GM18907 (cell line): ENCODE measurements around the gene FAM124A.

ENCODE experiments used
- ATAC-seq: cut with Tn5 transposase; IDR thresholded peaks from one replicate; pipeline ENCODE4 v1.9.1; 2021; ENCODE audit warnings: mild to moderate bottlenecking, moderate library complexity; ENCODE audit not compliant: unreplicated experiment

Gene FAM124A

GRCh38 chr13:51222037-51222685, at the start of gene FAM124A:
TSS of gene FAM124A (plus strand) at chr13:51222398. CDS start at chr13:51222502, 104 bp downstream.
- ATAC-seq, result peak; percentile 78

GRCh38 chr13:51175021-51175420, 47.2 kb upstream of the FAM124A start:
- no peak for ATAC-seq

DNA sequence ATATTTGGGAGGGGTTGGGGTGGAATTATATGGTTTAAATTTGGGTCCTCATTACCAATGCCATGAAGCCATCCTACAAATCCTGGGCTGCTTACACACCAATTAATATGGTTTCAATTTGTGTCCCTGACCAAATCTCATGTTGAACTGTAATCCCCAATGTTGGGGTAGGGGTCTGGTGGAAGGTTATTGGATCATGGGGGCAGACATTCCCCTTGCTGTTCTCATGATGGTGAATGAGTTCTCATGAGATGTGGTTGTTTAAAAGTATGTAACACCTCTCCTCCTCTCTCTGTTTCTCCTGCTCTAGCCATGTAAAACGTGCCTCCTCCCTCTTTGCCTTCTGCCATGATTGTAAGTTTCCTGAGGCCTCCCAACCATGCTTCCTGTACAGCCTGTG, 46.6 kb upstream of the FAM124A start:
- no peak for ATAC-seq

DNA sequence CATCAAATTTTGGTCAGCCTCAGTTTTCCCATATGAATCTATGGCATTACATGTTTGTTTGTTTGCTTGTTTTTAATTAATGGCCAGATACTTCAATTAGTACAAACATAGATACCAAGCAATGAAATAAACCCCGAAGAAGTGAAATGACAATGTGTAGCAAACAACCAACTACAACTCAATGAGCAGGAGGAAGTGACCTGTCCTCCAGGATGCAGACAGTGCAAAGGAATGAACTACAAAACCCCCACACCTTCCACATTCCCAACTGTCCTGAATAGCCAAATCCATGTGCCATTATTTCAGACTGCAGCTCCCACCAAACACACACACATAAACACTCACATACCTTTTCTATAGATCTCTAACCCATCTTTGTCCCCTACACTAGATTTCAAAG, 45.0 kb upstream of the FAM124A start:
- no peak for ATAC-seq

GRCh38 chr13:51178456-51179074, 43.6 kb upstream of the FAM124A start:
- ATAC-seq, result no peak

DNA sequence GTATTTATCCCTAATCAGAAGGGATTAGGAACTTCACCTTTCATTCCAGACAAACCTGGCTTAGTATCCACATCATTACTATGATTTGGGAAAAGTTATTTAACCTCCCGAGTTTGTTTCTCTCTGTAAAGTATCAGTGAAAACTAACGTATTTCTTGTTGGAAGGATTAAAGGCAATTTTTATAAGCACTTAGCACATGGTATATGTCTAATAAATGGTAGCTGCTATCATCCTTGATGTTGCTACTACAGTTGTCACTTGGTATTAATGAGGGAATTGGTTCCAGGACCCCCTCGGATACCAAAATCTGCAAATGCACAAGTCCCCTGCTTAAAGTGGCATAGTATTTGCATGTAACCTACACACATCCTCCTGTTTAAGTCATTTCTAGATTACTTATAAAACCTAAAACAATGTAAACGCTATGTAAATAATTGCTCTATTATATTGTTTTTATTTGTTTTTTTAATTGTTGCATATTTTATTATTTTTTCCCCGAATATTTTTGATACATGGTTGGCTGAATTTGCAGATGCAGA, 42.7 kb upstream of the FAM124A start:
- no peak for ATAC-seq

DNA sequence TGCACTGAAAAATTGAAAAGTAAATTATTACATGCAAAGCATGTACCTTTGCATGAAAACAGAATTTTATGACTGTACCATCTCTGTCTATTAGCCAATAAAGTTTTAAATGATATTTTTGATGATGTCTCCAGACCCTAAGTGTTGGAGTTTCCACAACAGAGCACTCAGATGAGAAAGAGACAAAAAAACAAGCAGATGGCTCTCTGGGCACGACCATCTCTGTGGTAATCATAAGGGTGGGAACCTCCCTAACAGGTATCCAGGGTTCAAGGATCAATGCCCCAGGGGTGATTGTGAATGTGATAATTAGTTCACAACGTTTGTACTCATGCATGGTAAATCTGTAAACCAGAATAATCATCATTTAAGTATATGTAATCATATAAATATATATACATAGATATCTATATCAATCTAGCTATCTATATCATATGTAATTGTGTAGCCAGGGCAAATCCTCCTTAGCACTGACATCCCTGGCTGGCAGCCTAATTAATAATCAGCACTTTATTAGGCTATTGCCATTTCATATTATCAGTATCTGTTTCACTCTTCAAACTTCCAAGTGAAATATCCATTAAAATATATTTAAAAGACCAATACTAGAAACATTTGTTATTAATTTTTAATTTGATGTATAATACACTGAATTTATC, 41.2 kb upstream of the FAM124A start:
- ATAC-seq, result no peak

- ATAC-seq, result no peak
Measured at GRCh38 chr13:51181786-51182383, 40.3 kb upstream of the FAM124A start.

DNA sequence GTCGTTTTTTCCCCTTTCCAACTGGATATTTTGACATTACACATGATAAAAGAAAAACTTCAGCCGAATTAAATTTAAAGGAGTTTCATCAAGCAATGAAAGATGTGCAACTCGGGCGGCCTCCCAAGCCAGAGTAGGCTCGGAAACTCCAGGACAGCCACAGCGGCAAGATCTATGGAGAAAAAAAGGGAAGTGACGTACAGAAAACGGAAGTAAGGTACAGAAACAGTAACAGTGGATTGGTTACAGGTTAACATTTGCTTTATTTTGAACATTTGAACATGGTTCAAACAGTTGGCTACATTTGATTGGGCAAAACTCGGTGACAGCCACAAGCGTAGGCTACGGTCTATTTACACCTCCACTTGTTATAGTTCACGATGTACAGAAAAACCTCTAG, 30.5 kb upstream of the FAM124A start:
- no peak for ATAC-seq

- no peak for ATAC-seq
Measured at GRCh38 chr13:51192348-51192747, 29.9 kb upstream of the FAM124A start.

DNA sequence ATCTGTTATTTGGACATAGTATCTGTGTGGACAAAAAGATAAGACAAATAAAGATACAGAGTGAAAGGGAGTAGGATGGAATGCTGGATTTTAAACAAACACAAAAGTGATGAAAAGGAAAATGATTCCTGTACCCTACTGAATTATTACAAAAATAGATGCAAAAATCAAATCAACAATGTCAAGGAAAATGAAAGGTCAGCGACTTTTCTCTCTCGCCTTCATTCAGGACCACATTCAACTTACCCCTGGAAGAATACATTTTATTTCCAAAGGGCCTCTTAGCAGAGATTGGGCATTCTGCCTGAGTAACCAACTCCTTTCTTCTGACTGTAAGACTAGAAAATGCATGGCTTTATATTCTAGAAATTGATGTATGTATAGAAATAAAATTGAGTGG, 28.8 kb upstream of the FAM124A start:
- ATAC-seq, result no peak

DNA sequence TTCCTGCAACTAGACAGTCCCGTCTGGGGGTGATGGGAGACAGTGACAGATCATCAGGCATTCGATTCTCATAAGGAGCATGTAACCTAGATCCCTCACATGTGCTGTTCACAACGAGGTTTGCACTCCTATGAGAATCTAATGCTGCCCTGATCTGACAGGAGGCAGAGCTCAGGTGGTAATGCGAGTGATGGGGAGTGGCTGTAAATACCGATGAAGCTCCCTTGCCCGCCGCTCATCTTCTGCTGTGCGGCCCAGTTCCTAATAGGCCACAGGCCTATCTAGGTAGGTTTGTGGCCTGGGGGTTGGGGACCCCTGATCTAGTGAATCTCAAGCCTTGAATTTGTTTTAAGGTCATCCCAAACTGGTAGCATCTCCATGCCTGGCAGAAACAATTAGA, 27.3 kb upstream of the FAM124A start:
- no peak for ATAC-seq

DNA sequence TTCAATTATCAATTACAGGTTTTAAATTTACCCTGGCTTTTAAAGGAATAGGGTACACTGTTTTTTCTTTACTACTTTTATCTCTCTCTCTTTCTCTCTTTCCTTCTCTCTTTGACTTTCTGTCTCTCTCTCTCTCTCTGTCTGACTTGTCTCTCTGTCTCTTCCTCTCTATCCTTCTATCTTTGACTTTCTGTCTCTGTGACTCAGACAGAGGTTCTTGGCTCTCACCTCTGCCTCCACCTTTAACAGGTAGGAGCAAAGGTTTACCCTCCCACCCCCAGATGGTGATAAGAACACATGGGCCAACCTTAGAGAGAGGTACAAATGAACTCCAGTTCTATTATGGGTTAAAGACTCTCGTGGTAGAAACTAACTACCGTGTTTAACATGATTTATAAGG, 20.3 kb upstream of the FAM124A start:
- ATAC-seq, result no peak

- no peak for ATAC-seq
Measured at GRCh38 chr13:51202477-51203046, 19.6 kb upstream of the FAM124A start.

- ATAC-seq, result no peak
Measured at GRCh38 chr13:51206584-51206983, 15.6 kb upstream of the FAM124A start.

- no peak for ATAC-seq
Measured at GRCh38 chr13:51207881-51208280, 14.3 kb upstream of the FAM124A start.

DNA sequence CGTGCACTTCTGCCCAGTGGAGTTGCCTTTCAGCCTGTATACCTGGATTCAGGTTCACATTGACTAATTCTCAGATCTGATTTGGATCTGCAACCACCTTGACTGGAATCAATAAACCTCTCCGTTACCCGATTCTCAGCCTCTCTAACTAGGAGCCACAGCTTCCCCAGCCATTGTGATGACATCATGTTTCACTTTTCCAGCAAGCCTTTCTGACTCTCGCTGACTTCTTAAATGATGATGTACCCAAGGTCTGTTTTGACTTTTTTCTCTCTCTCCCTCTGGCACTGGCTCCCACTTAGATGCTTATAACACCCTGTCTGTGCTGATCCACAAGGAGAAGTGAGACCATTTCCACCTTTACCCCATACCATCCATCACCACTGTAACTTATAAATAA, 13.5 kb upstream of the FAM124A start:
- ATAC-seq, result no peak

- no peak for ATAC-seq
Measured at GRCh38 chr13:51211910-51212309, 10.3 kb upstream of the FAM124A start.

DNA sequence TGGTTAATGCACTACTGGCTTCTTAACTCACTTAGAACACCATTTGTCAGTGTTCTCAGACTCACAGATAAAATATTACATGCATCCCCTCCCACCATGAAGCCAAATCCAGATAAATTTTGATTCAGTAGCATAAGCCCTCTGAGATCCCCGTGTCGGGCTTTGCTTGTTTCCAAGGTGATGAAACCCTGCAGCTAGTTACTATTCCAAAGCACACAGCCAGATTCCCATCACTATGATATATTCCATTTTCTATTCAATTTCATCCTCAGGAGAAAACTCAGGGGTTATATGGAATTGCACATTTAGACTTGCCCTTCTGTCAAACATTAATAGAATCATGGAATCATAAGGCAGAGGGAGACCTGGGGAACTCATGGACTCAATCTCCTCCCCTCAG, 9.4 kb upstream of the FAM124A start:
- ATAC-seq, result no peak

- ATAC-seq, result no peak
Measured at GRCh38 chr13:51213173-51213728, 8.9 kb upstream of the FAM124A start.

GRCh38 chr13:51218626-51219025, 3.6 kb upstream of the FAM124A start:
- no peak for ATAC-seq
